ENCODE results near the gene ZNF253.
"Not testable (repeated sequence)": the region's sequence is repeated elsewhere in the genome, so short reads cannot be mapped to it uniquely, and the experiment has no call there.

The ZNF253 gene

DNA sequence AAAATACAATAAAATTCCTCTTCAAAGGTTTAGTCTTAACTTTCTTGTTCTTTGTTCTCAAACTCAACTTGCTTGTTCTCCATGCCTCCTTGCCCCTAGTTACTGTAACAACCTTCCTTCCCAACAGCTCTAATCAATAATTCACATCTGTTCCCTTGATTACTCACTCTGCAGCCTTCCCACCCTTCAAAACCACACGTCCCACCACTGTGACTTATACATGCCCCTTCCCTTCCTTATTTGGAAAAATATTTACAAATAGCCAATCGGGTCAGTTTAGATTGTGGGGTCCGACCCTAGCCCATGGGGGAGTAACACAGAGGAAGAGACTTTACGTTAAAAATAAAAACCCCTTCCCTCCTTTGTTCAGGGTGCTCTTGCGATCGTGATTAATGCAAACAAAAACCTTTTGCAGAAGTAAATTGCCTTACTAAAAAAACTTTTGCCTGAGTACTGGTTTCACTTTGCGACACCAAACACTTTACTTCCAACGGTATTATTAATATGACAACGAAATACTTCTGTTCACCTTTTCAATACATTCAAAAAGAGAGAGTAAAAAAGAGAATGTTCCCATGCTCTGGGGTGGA lies 34.6 kb downstream of the ZNF253 start:
- no peak for DNase-seq

DNA sequence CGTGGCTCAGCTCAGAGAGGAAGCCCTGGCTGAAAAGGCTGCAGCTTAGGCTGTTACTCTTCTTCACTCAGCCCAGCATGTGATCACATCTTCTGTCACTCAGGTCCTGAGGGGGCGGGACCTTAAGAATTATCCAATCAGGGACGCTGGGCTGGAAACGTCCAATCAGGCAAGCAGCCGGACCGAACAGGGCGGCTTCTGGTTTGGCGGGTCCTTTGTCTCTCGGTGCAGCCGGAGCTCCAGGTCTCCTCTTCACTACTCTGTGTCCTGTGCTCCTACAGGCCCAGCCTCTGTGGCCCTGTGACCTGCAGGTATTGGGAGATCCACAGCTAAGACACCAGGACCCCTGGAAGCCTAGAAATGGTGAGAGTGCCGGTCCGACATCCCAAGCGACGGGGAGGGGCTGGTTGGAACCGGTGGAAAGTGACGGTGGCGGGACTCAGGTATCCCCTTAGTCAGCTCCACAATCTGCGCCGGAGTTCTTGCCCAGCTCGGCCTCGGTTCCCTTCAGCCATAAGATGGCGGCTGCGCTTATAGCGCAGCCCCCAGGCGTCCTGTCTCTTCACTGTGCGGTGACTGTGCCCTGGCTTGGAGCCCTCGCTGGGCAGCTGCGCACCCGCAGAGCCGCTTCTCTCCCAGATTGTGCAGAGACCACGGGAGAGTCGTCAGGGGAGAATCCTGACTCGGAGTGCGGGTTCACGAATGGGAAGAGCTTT lies 35.2 kb downstream of the ZNF253 start, which contains the start of gene ZNF93:
ZNF93 (plus strand) TSS at position 218 of the 716 bp plus-strand sequence; CDS start at position 361, 143 bp downstream.
- DNase-seq, result peak; percentile 88

GRCh38 chr19:19907551-19907950 lies 41.9 kb downstream of the ZNF253 start:
- DNase-seq, result not testable (repeated sequence)

- no peak for DNase-seq
Measured at GRCh38 chr19:19909654-19910053, 44.0 kb downstream of the ZNF253 start.

- no peak for DNase-seq
Measured at GRCh38 chr19:19911150-19911549, 45.5 kb downstream of the ZNF253 start.

DNA sequence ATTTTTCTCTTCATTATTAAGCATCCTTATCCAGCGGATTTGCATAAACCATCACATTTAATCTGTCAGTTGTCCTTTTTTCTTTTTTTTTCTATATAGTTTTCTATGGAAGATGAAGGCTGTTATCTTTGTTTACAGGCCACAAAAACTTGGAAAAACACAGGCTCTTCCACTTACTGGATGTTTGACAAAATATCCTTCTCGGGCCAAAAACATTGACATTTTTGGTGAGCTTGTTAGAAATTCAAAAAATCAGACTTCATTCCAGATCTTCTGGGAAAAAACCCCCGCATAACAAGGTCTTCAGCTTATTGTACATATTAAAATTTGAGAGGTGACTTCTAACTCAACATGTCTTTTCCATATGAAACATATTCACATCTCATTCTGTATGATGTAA lies 48.9 kb downstream of the ZNF253 start:
- DNase-seq, result no peak

- not testable (repeated sequence) for DNase-seq
Measured at GRCh38 chr19:19930417-19930816, 64.7 kb downstream of the ZNF253 start.

- not testable (repeated sequence) for DNase-seq
Measured at GRCh38 chr19:19933432-19934314, 68.0 kb downstream of the ZNF253 start.

DNA sequence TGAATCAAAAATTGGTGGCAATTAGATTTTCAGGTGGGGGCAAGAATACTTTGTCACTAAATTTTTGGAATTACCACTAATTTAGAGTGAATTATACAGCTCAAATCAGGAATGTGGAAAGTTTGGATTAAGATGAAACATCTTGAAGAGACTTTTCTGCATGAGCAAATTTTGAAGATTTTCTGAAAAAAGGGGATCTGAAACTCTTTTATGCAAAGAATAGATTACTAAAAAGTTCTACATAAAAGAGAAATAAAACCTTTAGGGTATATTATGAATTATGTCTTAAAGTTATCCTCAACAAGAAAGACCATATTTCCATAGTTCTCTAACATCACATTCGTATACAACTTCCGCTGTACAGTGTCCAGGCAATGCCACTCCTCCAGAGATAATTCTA lies 71.7 kb downstream of the ZNF253 start:
- DNase-seq, result no peak

DNA sequence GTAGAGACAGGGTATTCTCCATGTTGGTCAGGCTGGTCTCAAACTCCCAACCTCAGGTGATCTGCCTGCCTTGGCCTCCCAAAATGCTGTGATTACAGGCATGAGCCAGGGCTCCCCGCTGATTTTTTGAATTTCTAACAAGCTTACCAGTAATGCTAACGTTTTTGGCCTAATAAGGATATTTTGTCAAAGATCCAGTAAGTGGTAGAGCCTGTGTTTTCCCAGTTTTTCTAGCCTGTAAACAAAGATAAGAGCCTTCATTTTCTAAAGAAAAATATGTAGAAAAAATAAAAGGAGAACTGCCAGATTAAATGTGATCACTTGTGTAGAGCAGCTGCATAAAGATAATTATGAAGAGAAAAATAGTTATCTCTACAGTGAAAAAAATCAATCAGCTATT lies 72.8 kb downstream of the ZNF253 start:
- DNase-seq, result no peak

DNA sequence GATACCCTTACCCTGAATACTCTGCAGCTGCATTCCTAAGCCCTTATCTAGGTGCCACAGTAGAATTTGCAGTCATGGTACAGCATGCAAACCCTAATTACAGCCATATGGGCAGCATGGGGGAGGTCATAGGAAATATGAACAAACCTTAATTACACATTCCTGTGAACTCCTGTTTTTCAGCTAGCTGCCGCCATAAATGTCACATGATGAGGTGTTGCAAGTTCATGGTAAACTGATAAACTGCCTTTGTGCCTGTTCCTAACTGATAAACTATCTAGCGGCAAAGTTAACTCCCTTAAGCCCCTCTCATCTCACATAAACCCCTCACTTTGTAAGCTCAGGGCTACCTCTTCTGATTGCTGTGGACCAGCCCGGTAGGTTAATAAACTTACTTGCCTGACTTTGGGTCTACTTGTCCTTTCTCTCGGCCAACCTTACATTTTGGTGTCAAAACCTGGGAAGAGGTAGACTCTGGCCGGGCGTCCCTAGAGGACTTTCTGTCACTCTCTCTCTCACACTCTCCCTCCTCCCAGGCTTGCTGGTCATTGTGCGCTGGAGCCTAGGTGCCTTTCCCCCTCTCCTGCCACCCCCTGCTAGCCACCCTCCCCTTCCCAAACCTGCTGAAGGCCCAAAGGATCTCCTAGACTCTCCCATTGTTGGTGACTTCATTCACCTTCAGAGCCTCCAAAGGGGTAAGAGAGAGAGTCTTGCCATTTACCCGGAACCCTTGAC lies 78.3 kb downstream of the ZNF253 start:
- DNase-seq, result no peak

All from activated CD8-positive, alpha-beta memory T cell treated with anti-CD3 and anti-CD28 coated beads, Interleukin-2, amount 50 U/mL, for 48 hours (primary cell).